ENCODE data around the gene KRTAP12-4.
"Not testable (repeated sequence)": the region's sequence is repeated elsewhere in the genome, so short reads cannot be mapped to it uniquely, and the experiment has no call there.

Gene KRTAP12-4

GRCh38 chr21:44653656-44654575 is 543 bp downstream of the KRTAP12-4 start:
- peak; percentile 76 to 79 for DNase-seq

- DNase-seq: no peak
Measured at GRCh38 chr21:44653123-44653522, 1.3 kb downstream of the KRTAP12-4 start.

GRCh38 chr21:44650973-44651675 is 3.3 kb downstream of the KRTAP12-4 start:
- DNase-seq: no peak

DNA sequence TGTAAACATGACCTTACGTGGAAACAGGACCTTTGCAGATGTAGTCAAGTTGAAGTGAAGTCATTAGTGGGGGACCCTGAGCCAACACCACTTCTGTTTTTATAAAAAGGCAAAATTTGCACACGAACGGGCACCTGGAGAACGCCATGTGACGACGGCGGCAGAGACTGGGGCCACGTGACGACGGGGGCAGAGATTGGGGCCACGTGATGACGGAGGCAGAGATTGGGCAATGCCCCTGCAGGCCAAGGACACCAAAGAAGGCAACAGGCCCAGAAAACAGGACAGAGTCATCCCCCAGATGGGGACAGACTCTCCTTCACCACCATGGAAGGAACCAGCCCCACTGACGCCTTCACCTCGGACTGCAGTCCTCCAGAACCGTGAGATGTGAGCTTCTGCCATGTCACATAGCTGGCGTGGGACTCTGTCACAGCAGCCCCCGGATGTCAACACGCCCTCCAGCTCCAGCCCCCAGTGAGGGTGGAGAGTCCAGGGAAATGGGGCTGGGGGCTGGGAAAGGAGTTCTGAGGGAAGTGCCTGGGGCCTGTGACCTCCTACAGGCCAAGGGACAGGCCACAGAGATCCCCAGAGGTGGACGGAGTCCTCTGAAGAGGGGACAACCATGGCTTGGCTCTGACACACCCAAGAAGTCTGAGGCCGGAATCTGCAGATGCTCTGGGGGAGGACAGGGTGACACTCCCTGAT is 4.0 kb downstream of the KRTAP12-4 start:
- no peak for DNase-seq

DNA sequence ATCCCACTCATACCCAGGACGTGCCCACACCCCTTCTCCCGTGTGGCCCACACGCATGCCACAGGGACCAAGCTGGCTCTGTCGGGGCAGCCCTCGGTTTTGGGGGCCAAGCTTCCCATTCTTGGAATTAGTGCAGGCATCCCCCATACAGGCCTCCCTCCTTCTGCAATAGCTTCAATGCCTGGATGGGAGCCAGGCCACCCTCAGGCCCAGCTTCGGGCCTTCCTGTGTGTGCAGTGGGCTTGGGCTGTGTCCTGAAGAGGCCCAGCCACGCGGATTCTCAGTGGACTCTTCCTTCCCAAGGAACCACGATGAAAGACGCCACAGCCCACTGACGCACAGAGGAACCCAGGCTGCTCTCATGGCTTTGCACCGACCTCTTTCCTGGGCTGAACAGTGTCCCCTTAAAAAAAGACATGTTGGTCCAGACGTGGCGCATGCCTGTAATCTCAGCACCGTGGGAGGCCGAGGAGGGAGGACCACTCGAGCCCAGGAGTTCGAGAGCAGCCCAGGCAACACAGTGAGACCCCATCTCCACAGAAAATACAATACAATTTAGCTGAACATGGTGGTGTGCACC is 4.8 kb downstream of the KRTAP12-4 start:
- DNase-seq: no peak

- no peak for DNase-seq
Measured at GRCh38 chr21:44648557-44649311, 5.7 kb downstream of the KRTAP12-4 start.

DNA sequence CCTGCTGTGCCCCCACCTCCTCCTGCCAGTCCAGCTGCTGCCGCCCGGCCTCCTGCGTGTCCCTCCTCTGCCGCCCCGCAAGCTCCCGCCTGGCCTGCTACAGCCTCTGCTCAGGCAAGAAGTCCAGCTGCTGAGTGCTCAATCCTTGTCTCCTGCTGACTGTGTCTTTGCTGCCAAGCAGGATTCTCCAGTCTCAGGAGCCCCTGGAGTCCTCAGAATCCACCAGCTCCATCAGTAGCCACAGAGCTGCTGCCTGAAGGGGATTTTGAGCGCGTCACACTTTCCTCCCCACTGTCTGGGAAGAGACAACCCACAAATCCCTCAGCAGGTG is 7.3 kb downstream of the KRTAP12-4 start:
- DNase-seq: no peak

DNA sequence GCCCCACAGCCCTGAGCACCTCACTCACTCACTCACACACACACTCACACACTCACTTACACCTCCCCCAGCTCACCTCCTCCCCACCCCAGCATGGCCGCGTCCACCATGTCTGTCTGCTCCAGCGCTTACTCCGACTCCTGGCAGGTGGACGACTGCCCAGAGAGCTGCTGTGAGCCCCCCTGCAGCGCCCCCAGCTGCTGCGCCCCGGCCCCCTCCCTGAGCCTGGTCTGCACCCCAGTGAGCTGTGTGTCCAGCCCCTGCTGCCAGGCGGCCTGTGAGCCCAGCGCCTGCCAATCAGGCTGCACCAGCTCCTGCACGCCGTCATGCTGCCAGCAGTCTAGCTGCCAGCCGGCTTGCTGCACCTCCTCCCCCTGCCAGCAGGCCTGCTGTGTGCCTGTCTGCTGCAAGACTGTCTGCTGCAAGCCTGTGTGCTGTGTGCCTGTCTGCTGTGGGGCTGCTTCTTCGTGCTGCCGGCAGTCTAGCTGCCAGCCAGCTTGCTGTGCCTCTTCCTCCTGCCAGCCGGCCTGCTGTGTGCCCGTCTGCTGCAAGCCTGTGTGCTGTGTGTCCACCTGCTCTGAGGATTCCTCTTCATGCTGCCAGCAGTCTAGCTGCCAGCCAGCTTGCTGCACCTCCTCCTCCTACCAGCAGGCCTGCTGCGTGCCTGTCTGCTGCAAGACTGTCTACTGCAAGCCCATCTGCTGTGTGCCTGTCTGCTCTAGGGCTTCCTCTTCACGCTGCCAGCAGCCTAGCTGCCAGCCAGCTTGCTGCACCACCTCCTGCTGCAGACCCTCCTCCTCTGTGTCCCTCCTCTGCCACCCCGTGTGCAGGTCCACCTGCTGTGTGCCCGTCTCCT is 7.9 kb downstream of the KRTAP12-4 start, which contains the start of gene KRTAP10-11:
Gene KRTAP10-11 (plus strand): TSS at position 49 of the 856 bp plus-strand sequence. CDS start 45 bp downstream, at position 94.
- DNase-seq: not testable (repeated sequence)

DNA sequence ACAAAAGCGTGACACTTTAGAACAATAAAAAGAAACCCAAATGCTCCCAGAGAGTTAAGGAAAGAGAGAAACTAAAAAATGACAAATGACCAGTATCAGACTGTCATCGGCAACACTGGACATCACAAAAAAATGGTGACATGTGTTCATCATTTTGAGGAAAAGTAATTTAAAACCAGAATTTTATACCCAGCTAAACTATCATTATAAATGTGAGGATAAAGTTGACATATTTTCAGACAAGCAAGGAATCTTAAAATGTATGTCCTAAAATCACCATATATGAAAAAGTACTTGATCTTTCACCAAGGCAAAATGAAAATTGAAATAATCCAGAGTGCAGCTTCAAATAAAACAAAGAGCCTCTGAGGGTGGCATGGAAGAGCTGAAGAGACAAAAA is 9.6 kb downstream of the KRTAP12-4 start:
- no peak for DNase-seq

DNA sequence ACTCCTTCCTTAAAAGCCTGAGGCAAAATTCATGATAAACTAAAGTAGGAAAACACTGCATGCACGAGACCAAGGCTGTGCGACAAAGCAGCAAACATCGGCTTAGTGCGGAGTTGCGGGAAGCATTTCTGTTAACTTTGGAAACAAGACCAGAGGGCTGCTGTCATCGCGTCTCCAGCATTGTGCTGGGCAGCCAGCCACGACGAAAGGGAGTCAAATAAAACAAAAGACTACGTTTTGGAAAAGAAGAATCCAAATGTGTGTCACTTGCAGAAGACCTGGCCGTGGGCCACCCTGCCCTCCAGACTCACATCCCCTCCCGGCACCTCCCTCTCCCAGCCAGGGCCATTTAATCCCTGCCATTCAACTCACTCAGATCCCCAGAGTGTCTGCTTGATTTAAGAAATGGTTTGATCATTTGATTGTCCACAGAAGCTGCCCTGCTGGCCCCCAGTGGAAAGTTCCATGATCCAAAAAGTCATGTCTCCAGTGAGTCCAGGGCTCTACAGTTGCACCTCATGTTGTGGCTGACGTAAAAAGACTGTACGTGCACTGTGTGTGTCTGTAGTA is 10.6 kb downstream of the KRTAP12-4 start:
- DNase-seq: no peak

- no peak for DNase-seq
Measured at GRCh38 chr21:44640761-44641160, 13.7 kb downstream of the KRTAP12-4 start.

GRCh38 chr21:44639331-44639655 is 15.2 kb downstream of the KRTAP12-4 start:
- DNase-seq: no peak

- not testable (repeated sequence) for DNase-seq
Measured at GRCh38 chr21:44638506-44639330, 15.7 kb downstream of the KRTAP12-4 start.

DNA sequence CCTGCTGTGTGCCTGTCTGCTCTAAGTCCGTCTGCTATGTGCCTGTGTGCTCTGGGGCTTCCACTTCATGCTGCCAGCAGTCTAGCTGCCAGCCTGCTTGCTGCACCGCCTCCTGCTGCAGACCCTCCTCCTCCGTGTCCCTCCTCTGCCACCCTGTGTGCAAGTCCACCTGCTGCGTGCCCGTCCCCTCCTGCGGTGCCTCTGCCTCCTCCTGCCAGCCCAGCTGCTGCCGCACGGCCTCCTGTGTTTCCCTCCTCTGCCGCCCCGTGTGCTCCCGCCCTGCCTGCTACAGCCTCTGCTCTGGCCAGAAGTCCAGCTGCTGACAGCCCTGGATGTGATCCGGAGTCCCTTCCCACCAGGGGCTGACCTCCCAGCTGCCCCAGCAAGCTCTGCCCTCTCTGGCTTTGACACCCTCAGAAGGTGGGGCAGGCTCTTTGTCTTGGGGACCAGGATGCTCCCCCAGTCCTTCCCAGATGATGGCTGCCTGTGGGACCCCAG is 16.6 kb downstream of the KRTAP12-4 start:
- not testable (repeated sequence) for DNase-seq

GRCh38 chr21:44637018-44637850 is 17.2 kb downstream of the KRTAP12-4 start, which contains the start of gene KRTAP10-10:
TSS of gene KRTAP10-10 (plus strand) at chr21:44637356. CDS start at chr21:44637418, 62 bp downstream.
- no peak for DNase-seq

GRCh38 chr21:44636209-44637017 is 18.0 kb downstream of the KRTAP12-4 start:
- DNase-seq: no peak

DNA sequence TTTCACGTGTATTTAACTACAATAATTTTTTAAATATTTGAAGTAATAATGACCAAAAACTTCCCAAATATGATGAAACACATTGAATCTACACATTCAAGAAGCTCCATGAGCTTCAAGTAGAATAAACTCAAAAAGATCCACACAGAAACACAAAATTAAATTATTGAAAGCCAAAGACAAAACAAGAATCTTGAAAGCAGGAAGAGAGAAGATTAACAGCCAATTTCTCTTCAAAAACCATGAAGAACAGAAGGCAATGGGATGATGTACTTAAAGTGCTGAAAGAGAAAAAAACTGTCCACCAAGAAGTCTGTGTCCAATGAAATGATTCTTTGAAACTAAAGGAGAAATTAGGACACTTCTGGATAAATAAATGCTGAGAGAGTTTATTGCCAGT is 22.4 kb downstream of the KRTAP12-4 start:
- no peak for DNase-seq

- peak; percentile 26 to 36 for DNase-seq
Measured at GRCh38 chr21:44630440-44630839, 24.0 kb downstream of the KRTAP12-4 start.
